ENCODE data around the gene SLC25A26.
"Not testable (repeated sequence)": the region's sequence is repeated elsewhere in the genome, so short reads cannot be mapped to it uniquely, and the experiment has no call there.

Gene SLC25A26

GRCh38 chr3:66220602-66221377 is at the start of gene SLC25A26:
TSS of gene SLC25A26 (plus strand) at chr3:66221001. CDS start at chr3:66221095, 94 bp downstream.
- peak; percentile 95 for DNase-seq

GRCh38 chr3:66172394-66172793 is 48.4 kb upstream of the SLC25A26 start:
- no peak for DNase-seq

GRCh38 chr3:66177026-66177425 is 43.8 kb upstream of the SLC25A26 start:
- no peak for DNase-seq

GRCh38 chr3:66178206-66178605 is 42.6 kb upstream of the SLC25A26 start:
- DNase-seq = no peak

- no peak for DNase-seq
Observed at GRCh38 chr3:66179793-66180192, 41.0 kb upstream of the SLC25A26 start.

- DNase-seq = no peak
Observed at GRCh38 chr3:66181764-66182163, 39.0 kb upstream of the SLC25A26 start.

- DNase-seq = no peak
Observed at GRCh38 chr3:66182246-66182645, 38.6 kb upstream of the SLC25A26 start.

GRCh38 chr3:66186545-66186944 is 34.3 kb upstream of the SLC25A26 start:
- DNase-seq = no peak

- DNase-seq = no peak
Observed at GRCh38 chr3:66195347-66195783, 25.4 kb upstream of the SLC25A26 start.

- no peak for DNase-seq
Observed at GRCh38 chr3:66196633-66197032, 24.2 kb upstream of the SLC25A26 start.

GRCh38 chr3:66198437-66199088 is 22.2 kb upstream of the SLC25A26 start:
- DNase-seq = no peak

- DNase-seq = no peak
Observed at GRCh38 chr3:66199089-66199473, 21.7 kb upstream of the SLC25A26 start.

GRCh38 chr3:66200147-66200546 is 20.7 kb upstream of the SLC25A26 start:
- DNase-seq = no peak

- DNase-seq = no peak
Observed at GRCh38 chr3:66200786-66201185, 20.0 kb upstream of the SLC25A26 start.

- no peak for DNase-seq
Observed at GRCh38 chr3:66203275-66203674, 17.5 kb upstream of the SLC25A26 start.

- DNase-seq = no peak
Observed at GRCh38 chr3:66206806-66207205, 14.0 kb upstream of the SLC25A26 start.

- no peak for DNase-seq
Observed at GRCh38 chr3:66208189-66208588, 12.6 kb upstream of the SLC25A26 start.

GRCh38 chr3:66210687-66211295 is 10.0 kb upstream of the SLC25A26 start:
- DNase-seq = no peak

GRCh38 chr3:66211779-66212178 is 9.0 kb upstream of the SLC25A26 start:
- no peak for DNase-seq

- no peak for DNase-seq
Observed at GRCh38 chr3:66215106-66215505, 5.7 kb upstream of the SLC25A26 start.

- no peak for DNase-seq
Observed at GRCh38 chr3:66220066-66220465, 735 bp upstream of the SLC25A26 start.

GRCh38 chr3:66224220-66224619 is 3.4 kb downstream of the SLC25A26 start:
- no peak for DNase-seq

- DNase-seq = not testable (repeated sequence)
Observed at GRCh38 chr3:66226093-66226492, 5.3 kb downstream of the SLC25A26 start.

- no peak for DNase-seq
Observed at GRCh38 chr3:66227051-66227450, 6.2 kb downstream of the SLC25A26 start.

Measured in NCI-H345 (cell line).